Measurements from ENCODE around the gene MYMK.

GRCh38 chr9:133478851-133479711 is 45.7 kb downstream of the MYMK start, which contains the start of gene SLC2A6:
- TF ChIP-seq CTCF (IDR thresholded peaks at IDR 0.05) = no peak
- no peak for TF ChIP-seq EP300 (IDR thresholded peaks at IDR 0.05)
- no peak for TF ChIP-seq POLR2A (IDR thresholded peaks at IDR 0.05)

Measured in stomach (tissue), 4 donors.